HL-60 (cell line): Measurements from ENCODE around the gene CNPY3.
"Not testable (repeated sequence)": the region's sequence is repeated elsewhere in the genome, so short reads cannot be mapped to it uniquely, and the experiment has no call there.

Experiments used
- DNase-seq, 2 experiments: peaks; one replicate each; pipeline ENCODE4 v3.0.0-alpha.2; 2010 to 2020; ENCODE audit warnings: low read depth in 1 of 2, low spot score in 1 of 2
- H3K27ac ChIP-seq: fragments of 250-450 bp; sonication (Bioruptor Pico); replicated peaks from 2 replicates; pipeline ENCODE4 v1.5.1; 2020; ENCODE audit warnings: mild to moderate bottlenecking, moderate library complexity
- H3K27me3 ChIP-seq: fragments of 250-450 bp; sonication (Bioruptor Pico); 2 replicates; pipeline ENCODE4 v1.5.1; 2021; ENCODE audit warnings: mild to moderate bottlenecking, moderate library complexity; ENCODE audit not compliant: insufficient read depth, poor library complexity, severe bottlenecking
- H3K4me3 ChIP-seq: replicated peaks from 2 replicates; pipeline ENCODE4 v1.5.1; 2011; ENCODE audit warnings: mild to moderate bottlenecking, control low read depth, low read length; ENCODE audit not compliant: insufficient read depth
- GABPA ChIP-seq: IDR thresholded peaks from 2 replicates; pipeline ENCODE4 v1.6.1; 2012; ENCODE audit warnings: low read depth
- POLR2AphosphoS5 ChIP-seq: IDR thresholded peaks from 2 replicates; pipeline ENCODE4 v1.6.1; 2012; ENCODE audit warnings: low read depth
- SPI1 ChIP-seq: IDR thresholded peaks from 2 replicates; pipeline ENCODE4 v1.6.1; 2012; ENCODE audit warnings: low read depth, mild to moderate bottlenecking, borderline replicate concordance
- long read RNA-seq: library from polyadenylated mRNA; unstranded; transcript quantifications from one replicate; pipeline ENCODE4 v2.0.0, GENCODE V29; 2020
- TF ChIP-seq, protein P1 (sequence below): IDR thresholded peaks from one replicate; pipeline ENCODE4 v1.5.1; 2011; ENCODE audit warnings: low read length, control low read depth, inconsistent platforms; ENCODE audit not compliant: insufficient read depth
- TF ChIP-seq, protein P2 (sequence below): IDR thresholded peaks from 2 replicates; pipeline ENCODE4 v1.6.1; 2012; ENCODE audit warnings: low read depth; ENCODE audit not compliant: insufficient replicate concordance

Gene CNPY3
- long read RNA-seq, transcript CNPY3-201 (6 exons, 1,704 nt) = major isoform, 503 of 678 reads
- long read RNA-seq, partial matches to known transcripts = 30 of 678 reads
- long read RNA-seq, other reads (novel, unspliced or antisense) = 145 of 678 reads

DNA sequence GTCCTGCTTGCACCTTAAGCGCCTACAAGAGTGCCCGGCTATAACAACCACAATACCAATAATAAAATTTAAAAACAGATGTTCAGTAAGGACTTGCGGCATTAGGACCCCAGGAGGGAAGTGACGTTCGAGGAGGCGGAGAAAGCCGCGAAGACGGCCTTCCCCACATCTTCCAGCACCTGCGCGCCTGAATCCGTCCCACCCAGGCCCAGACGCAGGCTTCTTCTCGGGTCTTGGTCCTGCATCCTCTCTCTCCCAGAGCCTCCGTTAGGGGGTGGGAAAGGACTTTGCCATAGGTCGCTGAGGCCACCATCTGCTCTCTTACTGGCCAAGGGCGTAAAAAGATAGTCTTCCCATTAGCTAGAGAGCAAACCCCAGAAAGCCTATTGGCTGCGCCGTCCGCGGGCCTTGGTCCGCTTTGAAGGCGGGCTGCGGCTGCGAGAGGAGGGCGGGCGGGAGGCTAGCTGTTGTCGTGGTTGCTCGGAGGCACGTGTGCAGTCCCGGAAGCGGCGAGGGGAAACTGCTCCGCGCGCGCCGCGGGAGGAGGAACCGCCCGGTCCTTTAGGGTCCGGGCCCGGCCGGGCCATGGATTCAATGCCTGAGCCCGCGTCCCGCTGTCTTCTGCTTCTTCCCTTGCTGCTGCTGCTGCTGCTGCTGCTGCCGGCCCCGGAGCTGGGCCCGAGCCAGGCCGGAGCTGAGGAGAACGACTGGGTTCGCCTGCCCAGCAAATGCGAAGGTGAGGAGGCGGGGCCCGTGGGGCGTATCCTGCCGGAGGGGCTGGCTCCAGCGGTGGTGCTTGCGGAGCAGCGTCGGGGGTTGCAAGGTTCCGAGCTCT, at the start of gene CNPY3:
Gene CNPY3, plus strand, starts transcription at position 495 of the 835 bp plus-strand sequence. Its CDS starts 91 bp downstream, at position 586.
- TF ChIP-seq, protein P1, sequence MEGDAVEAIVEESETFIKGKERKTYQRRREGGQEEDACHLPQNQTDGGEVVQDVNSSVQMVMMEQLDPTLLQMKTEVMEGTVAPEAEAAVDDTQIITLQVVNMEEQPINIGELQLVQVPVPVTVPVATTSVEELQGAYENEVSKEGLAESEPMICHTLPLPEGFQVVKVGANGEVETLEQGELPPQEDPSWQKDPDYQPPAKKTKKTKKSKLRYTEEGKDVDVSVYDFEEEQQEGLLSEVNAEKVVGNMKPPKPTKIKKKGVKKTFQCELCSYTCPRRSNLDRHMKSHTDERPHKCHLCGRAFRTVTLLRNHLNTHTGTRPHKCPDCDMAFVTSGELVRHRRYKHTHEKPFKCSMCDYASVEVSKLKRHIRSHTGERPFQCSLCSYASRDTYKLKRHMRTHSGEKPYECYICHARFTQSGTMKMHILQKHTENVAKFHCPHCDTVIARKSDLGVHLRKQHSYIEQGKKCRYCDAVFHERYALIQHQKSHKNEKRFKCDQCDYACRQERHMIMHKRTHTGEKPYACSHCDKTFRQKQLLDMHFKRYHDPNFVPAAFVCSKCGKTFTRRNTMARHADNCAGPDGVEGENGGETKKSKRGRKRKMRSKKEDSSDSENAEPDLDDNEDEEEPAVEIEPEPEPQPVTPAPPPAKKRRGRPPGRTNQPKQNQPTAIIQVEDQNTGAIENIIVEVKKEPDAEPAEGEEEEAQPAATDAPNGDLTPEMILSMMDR = no peak
- TF ChIP-seq, protein P2, sequence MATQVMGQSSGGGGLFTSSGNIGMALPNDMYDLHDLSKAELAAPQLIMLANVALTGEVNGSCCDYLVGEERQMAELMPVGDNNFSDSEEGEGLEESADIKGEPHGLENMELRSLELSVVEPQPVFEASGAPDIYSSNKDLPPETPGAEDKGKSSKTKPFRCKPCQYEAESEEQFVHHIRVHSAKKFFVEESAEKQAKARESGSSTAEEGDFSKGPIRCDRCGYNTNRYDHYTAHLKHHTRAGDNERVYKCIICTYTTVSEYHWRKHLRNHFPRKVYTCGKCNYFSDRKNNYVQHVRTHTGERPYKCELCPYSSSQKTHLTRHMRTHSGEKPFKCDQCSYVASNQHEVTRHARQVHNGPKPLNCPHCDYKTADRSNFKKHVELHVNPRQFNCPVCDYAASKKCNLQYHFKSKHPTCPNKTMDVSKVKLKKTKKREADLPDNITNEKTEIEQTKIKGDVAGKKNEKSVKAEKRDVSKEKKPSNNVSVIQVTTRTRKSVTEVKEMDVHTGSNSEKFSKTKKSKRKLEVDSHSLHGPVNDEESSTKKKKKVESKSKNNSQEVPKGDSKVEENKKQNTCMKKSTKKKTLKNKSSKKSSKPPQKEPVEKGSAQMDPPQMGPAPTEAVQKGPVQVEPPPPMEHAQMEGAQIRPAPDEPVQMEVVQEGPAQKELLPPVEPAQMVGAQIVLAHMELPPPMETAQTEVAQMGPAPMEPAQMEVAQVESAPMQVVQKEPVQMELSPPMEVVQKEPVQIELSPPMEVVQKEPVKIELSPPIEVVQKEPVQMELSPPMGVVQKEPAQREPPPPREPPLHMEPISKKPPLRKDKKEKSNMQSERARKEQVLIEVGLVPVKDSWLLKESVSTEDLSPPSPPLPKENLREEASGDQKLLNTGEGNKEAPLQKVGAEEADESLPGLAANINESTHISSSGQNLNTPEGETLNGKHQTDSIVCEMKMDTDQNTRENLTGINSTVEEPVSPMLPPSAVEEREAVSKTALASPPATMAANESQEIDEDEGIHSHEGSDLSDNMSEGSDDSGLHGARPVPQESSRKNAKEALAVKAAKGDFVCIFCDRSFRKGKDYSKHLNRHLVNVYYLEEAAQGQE = no peak
- TF ChIP-seq SPI1 (peak; percentile 22; the same call in 1 of the 2 replicates), GABPA (peak; percentile 89), POLR2AphosphoS5 (peak; percentile 39; the same call in 1 of the 2 replicates)
- H3K27me3 ChIP-seq = no peaks in the 10 kb centered on the region

DNA sequence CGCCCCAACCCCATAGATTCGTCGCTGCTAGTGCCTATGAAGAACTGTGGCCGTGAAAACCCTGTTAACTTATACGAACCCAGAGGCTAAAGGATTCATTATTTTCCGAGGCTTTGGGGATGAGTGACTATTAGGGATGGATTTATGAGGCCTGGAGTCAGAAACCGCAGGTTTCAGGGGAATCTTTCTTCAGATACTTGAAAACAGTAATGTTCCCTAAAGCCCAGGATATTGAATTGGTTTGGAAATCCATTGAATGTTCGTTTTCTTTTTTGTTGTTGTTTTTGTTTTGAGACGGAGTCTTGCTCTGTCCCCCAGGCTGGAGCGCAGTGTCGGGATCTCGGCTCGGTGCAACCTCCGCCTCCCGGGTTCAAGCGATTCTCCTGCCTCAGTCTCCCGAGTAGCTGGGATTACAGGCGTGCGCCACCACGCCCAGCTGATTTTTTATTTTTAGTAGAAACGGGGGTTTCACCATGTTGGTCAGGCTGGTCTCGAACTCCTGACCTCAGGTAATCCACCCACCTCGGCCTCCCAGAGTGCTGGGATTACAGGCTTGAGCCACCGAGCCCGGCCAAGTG, 49.0 kb upstream of the CNPY3 start:
- peak overlapping the region; percentile 98 for H3K27ac ChIP-seq
- DNase-seq = not testable (repeated sequence)
- peak overlapping the region; percentile 78 for H3K4me3 ChIP-seq

More for the DNA sequence above, at the start of gene CNPY3:
- peak; percentile 96 to 99 for DNase-seq
- Histone ChIP-seq H3K27ac (peak within 1 kb of the TSS; percentile 95), H3K4me3 (peak within 1 kb of the TSS; percentile 86)

DNA sequence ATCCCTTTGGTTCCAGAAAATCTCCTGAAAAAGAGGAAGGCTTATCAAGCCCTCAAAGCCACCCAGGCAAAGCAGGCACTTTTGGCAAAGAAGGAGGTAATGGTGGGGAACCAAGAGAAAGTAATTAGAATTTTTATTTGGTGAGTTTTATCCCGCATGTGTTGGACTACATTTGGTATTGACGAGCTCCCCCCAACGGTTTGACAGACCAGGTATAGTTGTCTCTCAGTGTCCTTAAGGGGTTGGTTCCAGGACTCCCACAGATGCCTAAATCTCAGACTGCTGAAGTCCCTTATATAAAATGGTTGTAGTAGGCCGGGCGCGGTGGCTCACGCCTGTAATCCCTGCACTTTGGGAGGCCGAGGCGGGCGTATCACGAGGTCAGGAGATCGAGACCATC, 48.4 kb upstream of the CNPY3 start:
- peak overlapping the region; percentile 78 for H3K4me3 ChIP-seq
- DNase-seq, H3K27me3 ChIP-seq: not testable (repeated sequence)
- H3K27ac ChIP-seq = peak overlapping the region; percentile 98

More for the DNA sequence above, 49.0 kb upstream of the CNPY3 start:
- not testable (repeated sequence) for H3K27me3 ChIP-seq

DNA sequence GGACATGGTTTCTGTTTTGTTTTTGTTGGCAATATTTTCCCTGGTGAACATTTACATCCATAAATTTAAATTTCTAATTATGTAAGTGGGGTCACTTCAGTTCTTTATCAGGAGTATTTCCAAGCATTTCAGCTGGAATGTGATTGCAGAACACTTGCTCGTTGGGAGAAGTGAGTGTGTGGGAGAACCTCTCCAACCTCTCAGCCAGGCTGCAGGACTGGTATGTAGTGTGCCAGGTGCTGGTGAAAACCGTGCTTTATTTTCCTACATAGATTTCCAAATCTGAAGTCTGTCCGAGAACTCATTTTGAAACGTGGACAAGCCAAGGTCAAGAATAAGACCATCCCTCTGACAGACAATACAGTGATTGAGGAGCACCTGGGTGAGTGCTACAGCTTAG, 43.6 kb upstream of the CNPY3 start:
- TF ChIP-seq SPI1 = no peak
- TF ChIP-seq, protein P2 = no peak
- TF ChIP-seq, protein P1 = no peak
- no peak for TF ChIP-seq GABPA
- no peak for TF ChIP-seq POLR2AphosphoS5
- DNase-seq = no peak
- no peak overlapping the region for H3K4me3 ChIP-seq
- no peaks in the 10 kb centered on the region for H3K27me3 ChIP-seq
- H3K27ac ChIP-seq = no peak overlapping the region

DNA sequence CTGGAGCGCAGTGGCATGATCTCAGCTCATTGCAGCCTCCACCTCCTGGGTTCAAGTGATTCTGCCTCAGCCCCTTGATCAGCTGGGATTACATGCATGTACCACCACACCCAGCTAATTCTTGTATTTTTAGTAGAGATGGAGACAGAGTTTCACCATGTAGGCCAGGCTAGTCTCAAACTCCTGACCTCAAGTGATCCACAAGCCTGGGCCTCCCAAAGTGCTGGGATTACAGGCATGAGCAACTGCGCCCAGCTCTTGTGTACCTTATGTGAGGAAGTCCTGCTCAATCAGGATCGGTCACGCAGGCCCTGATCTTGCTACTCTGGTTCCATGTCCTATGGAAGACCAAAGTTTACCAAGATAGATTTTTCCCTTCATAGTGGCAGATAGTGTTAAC, 41.1 kb upstream of the CNPY3 start:
- DNase-seq, H3K27me3 ChIP-seq, H3K4me3 ChIP-seq, H3K27ac ChIP-seq: not testable (repeated sequence)
